LHCN-M2 (cell line): ENCODE measurements around the gene RNF138. TPM values are rescaled to one million over a fixed set of nuclear protein-coding genes. Genes with fewer than 3 reads are reported as not detected.
"Not testable (repeated sequence)": the region's sequence is repeated elsewhere in the genome, so short reads cannot be mapped to it uniquely, and the experiment has no call there.

Source experiments
- DNase-seq: peaks from one replicate; pipeline ENCODE4 v3.0.0-alpha.2; 2012; ENCODE audit warnings: low read depth
- polyA plus RNA-seq: library from polyadenylated mRNA; unstranded; fragments of >200 nt; gene quantifications from one replicate; pipeline ENCODE4 v1.2.1, GENCODE V29; 2012; ENCODE audit warnings: missing spikeins
- total RNA-seq: library from RNA; depleted of rRNA; stranded (reverse); fragments of >200 nt; gene quantifications from 2 replicates; pipeline ENCODE4 v1.2.3, GENCODE V29; 2014; rRNA removed

The RNF138 gene, protein sequence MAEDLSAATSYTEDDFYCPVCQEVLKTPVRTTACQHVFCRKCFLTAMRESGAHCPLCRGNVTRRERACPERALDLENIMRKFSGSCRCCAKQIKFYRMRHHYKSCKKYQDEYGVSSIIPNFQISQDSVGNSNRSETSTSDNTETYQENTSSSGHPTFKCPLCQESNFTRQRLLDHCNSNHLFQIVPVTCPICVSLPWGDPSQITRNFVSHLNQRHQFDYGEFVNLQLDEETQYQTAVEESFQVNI
- total RNA-seq = 26.2 and 52.5 TPM in 2 replicates
- 4.8 TPM for polyA plus RNA-seq

DNA sequence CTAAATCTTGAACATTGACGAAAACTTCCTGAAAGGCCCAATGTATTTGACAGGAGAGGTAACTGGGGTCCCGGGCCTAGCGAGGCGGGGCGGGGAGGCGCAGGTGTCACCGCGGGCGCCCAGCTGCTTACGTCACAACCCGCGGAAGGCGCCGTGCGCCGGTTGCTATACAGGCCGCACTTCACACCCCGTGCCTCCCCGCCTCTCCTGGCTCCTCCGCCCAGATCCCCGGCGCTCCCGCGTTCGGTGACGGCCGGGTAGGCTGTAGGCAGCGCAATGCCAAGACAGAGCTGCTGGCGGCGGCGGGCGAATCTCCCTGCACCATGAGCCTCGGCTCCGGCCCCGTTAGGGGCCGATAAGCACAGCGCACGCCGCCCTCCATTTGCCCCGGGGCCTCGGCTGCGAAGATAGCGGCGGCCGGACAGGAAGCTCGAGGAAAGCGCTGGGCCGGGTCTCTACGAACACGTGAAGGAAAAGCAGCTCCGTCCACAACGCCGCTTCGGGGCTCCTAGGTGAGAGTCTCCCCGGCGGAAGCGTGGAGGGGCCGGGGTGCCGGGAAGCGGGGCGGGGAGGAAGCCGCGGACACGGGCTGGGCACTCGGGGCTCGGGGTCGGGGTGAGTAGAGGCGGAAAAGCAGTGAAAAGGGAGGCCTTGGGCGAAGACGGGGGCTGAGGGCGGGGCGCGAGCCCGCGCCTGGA is at the start of gene RNF138:
Gene RNF138 (plus strand): TSS at position 151 of the 698 bp plus-strand sequence. CDS start 903 bp downstream, outside the sequence.
- peak; percentile 74 for DNase-seq

DNA sequence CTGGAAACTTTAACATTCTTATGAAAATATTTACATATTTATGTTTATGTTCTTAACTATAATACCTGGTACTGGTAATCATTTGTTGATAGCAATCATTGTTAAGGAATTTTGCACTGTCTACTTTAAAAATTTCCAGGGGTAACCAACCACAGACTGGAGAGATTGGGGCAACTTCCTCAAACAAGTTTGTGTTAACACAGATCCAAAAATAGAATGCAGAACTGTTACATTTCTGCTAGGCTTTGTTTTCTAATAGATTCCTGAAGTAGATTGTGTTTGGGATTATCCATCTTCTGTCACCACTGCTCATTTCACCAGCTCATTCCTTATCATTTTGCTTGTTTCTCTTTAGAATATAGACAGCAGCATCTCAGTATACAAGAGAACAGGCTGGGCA is 49.3 kb upstream of the RNF138 start:
- no peak for DNase-seq

DNA sequence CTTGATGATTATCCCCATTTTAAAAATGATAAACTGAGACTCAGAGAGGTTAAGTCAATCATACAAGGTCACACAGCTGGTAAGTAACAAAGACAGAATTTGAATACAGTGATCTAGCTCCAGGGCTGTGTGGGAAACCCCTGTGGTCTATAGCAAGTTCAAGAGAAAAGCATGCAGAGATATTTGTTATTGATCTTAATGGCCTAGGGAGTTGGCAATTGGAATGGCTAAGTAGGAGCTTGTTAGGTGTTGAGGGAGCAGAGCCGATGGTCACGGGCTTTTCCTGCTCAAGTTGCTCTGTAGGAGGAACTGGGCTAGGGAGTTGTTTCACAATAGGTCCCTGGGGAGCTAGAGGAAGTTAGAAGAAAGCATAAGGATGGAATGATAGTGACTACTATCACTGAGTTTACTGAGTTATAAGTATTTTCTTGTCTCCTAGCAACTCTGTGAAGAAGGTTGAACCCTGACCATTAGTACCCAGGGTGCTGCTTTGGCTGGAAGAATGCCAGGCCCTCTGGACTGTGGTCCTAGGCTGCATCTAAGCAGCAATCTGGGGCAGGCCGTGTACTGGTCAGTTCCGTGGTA is 43.1 kb upstream of the RNF138 start:
- peak; percentile 62 for DNase-seq

DNA sequence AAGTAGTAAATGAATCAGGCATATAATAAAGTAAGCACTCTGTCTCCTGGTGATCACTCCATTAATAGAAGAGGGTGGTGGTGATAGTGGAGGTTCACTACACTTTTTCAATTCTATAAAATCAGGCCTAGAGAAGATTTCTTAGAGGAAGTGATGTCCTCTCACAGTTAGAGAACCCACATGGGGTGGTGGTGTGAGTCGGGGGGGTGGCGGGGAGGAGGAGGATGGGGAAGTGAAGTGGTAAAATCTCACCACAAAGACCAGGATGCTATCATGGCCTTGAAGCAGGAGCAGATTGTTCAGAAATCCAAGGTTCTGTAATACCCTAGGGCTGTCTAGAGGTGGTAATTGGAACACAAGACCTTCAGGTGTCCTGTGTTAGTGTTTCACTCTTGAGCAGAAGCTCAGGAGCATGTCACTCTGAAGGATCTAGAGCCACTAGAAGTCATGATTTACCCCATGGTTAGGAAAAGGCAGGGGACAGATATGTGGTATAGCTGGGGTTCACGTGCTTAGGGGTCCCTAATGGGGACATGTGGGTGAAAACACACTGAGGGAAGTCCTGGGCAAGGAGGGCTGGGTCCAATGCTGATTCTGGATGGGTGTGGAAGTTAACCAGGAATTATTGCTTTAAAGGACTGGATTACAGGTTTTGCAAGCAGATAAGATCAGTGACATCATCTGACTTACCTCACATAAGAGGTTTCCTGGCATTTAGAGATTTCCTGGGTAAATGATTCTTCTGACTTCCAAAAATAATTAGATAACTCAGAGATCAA is 42.1 kb upstream of the RNF138 start:
- no peak for DNase-seq

DNA sequence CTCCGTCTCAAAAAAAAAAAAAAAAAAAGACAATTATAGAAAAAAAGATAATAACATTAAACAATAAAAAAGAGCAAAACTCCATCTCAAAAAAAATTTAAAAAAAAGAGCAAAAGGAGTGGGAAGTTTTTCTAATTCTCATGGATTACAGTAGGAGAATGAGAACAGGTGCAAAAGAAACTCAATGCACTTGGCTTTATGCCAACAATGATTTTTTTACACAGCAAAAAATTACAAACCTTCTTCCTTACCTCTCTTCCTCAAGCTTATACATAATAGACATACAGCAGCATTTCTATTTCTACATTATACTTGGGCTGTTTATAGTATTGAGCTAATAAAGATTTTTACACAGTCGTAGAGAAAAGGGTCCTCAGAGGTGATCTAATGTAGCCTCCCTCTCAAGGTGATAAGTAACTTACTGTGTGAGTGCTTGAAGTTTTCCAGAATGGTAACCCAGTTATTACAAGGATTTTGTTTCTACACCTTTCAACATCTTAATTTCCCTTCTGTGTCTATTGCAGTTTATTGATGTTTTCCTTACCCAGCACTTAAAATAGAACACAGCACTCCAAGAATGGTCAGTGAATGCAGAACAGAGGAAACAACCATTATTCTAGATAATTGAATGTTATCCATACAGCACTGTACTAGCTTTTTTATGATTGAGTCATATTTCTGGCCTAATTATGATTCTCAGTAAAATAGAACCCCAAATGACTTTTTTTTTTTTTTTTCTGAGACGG is 34.9 kb upstream of the RNF138 start:
- no peak for DNase-seq

DNA sequence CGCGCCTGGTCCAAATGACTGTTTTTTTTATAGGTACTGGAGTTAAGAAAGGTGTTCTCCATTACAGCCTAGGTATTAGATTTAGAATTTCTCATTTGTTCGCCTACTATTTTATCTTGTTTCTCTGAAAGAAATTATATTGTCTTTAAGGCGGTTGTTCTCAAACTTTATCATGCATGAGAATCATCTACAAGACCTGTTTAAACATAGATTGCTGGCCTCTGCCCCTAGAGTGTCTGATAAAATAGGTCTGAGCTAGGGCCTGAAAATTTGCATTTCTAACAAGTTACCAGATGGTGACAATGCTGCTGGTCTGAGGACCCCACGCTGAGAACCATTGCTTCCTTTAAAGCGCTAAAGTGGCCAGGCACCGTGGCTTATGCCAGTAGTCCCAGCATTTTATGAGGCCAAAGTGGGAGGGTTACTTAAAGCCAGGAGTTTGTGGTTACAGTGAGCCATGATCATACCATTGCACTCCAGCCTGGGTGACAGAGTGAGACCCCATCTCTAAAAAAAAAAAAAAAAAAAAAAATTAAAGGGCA is 34.0 kb upstream of the RNF138 start:
- no peak for DNase-seq

DNA sequence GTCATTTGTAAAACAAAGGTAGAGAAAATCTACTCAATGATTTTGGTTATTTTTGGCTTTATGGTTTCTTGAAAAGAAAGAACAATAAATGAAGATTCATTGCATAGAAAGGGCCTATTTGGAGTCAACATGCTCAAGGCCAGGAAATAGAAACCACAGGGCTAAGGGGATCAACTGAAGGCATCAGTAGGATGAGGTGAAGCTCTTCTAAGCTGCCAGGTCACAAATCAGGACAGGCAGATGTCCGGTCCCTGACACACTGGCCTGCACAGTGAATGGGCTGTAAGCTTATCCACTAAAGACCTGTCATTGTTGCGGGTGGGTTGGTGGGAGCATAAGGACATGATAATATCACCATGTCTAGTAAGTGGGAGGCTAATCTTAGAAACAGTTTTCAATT is 31.6 kb upstream of the RNF138 start:
- DNase-seq = no peak

DNA sequence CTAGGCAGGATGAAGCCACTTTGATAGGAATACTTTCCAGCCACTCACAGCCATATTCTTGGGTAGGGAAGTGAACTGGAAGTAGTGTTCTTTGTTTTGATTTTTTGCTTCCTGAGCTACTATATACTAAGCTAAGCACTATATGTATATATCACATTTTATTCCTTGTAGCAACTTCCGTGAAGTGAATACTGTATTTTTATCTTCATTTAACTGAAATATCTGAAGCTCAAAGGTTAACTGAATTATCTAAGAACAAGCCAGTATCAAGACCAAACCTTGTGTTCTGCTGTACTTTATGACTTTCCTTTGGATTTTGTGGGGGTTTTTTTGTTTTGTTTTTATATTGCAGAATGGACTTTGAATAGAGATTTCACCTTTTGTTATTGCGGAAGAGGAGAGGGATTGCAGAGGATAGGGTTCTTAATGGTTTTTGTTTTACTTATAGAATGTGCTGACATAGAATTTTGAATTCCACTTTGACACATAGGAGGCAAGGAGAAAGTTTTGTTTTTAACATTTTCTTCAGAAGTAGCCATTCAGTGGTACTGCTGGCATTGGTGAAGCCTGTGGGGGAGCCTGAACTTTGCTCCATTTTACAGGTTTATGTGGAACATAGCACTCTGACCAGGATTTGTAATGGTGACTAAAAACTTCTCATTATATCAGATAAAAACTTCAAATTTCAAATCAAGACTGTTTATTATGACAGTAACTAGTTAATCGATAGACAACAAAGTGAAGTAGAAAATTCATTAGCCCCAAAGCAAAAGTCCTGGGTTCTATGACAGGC is 24.1 kb upstream of the RNF138 start:
- no peak for DNase-seq

DNA sequence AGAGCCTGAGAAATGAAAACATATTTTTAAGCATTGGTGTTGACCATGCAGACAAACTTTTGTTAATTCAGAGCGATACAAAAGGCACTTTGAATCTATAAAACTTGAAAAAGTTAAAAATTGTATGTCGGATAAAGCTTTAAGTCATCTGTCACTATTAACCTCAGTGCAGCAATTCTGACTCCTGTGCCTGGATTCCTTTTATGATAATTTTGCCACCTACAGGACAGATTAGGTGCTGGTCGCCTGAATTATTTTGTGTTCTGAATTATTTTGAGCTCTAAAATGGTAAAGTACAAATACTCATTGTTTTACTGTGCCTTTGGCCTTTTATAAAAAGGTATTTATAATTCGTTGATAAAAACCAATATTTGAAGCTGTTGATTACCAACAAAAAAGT is 19.4 kb upstream of the RNF138 start:
- DNase-seq = no peak

DNA sequence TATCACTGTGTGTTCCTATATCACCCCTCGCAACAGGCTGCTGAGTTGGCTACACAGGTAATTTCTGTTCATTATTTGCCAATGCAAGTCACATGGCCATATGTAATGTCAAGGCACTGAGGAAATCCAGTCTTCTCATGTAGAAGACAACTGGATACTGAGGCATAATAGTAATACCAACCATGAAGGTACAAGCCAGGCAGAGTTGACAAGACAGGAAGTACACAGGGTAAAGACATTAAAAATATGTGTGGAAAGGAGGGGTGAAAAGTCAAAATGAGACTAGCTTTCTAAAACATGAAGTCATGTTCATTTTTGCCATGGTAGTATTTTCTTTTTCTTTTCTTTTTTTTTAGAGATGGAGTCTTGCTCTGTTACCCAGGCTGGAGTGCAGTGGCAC is 17.5 kb upstream of the RNF138 start:
- no peak for DNase-seq

DNA sequence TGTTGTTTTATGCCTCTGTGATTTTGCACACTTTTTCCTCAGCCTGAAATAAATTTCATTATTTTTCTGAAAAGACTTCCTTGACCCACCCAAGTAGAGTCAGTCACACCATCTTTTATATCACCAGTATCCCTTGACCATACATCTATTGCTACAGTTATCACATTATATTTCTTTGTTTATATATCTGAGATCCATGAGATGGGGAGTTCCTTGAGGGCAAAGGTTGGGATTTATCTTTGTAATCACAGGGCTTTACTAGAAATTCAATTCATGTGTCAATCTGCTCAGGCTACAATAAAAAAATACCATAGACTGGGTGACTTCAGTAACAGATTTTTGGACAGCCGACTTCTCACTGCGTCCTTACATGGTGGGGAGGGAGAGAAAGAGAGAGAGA is 12.8 kb upstream of the RNF138 start:
- no peak for DNase-seq

DNA sequence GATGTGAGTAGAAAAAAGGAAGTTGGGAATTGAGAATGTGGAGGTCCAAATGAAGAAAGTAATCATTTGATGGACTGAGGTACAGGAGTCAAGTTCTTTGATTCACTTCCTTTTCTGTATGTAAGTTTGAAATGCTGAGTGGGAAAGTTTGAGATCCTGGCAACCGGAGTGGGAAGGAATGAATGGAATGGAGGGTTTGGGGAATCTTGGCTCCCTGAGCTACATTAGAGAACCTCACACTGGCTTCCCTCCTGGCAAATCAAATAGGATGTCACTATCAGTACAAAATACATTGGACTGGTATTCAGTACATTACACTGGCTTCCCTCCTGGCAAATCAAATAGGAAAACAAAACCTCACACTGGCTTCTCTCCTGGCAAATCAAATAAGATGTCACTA is 9.8 kb upstream of the RNF138 start:
- no peak for DNase-seq

DNA sequence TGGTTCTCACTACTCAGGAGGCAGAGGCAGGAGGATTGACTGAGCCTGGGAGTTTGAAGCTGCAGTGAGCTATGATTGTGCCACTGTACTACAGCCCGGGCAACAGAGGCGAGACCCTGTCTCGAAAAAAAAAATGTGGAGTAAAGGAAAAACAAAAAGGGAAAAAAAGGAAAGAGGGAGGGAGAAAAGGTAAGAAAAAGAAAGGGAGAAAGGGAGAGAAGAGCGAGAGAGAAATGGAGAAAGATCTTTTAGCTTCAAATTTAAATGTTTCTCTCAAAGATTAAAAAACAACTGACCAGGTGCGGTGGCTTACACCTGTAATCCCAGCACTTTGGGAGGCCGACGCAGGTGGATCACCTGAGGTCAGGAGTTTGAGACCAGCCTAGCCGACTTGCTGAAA is 7.9 kb upstream of the RNF138 start:
- no peak for DNase-seq

DNA sequence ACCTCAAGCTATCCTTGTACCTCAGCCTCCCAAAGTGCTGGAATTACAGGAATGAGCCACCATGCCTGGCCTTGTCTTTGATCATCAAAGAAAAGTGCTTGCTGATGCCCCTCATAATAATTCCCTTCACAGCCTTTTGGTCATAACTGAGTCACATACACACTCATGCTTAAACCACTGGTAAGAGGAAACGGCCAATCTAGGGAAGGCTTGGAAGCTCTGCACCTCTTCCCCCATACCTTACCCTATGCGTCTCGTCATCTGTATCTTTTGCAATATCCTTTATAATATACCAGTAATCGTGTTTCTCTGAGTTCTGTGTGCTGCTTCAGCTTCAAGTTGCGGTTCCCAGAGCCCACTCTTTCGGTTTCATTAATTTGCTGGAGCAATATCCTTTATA is 4.8 kb upstream of the RNF138 start:
- peak; percentile 10 for DNase-seq

DNA sequence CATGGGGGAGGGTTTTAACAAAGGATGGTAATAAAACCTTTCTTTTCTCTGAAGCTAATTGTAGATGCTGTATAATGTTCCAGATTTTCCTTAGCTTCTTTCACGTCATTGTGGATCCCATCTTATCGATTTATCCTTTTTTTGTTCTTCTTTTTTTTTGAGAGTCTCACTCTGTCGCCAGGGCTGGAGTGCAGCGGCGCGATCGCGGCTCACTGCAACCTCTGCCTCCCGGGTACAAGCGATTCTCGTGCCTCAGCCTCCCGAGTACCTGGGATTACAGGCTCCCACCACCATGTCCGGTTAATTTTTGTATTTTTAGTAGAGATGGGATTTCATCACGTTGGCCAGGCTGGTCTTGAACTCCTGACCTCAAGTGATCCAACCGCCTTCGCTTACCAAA is 843 bp upstream of the RNF138 start:
- not testable (repeated sequence) for DNase-seq

DNA sequence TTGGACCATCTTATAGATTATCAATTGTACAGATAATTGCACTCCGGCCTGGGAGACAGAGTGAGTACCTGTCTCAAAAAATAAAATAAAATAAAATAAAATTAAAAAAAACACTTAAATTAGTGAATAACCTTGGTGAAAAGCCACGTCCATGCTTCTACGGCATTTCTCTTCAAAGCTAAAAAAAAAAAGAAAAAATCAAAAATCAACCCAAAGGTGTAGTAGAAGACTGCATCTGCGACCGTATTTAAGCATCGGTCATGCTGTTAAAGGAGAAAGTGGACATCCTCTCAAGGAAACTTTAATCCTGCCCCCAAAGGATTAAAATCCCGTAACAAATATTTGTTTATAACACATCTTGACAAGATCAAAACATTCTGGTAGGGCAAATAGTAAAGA is 350 bp upstream of the RNF138 start:
- no peak for DNase-seq

DNA sequence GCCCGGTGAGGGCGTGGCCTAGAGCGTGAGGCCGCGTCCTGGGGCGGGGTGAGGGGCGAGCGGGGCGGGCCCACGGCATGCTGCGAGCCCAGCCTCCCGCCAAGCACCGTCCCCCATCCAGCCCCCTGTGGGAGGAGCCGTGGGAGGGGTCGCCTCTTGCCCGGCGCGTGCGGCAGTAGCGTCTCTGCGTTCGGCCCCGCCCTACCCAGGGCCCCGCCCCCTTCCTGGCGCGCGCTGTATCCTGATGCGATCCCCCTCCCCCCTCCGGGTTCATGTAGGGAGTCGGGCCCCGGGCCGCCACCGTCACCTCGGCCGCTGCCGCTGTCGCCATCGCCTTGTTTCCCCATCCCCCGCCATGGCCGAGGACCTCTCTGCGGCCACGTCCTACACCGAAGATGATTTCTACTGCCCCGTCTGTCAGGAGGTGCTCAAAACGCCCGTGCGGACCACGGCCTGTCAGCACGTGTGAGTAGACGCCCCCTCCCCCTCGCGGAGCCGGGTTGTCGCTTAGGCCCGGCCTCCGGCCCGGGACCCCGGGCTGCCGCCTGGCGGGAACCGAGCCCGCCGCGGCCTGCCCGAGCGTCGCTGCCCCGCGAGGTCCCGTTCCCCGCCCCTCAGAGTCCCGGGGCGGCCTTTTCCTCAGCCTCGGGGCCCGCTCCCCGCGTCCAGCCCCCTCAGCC is 888 bp downstream of the RNF138 start:
- peak; percentile 95 for DNase-seq

DNA sequence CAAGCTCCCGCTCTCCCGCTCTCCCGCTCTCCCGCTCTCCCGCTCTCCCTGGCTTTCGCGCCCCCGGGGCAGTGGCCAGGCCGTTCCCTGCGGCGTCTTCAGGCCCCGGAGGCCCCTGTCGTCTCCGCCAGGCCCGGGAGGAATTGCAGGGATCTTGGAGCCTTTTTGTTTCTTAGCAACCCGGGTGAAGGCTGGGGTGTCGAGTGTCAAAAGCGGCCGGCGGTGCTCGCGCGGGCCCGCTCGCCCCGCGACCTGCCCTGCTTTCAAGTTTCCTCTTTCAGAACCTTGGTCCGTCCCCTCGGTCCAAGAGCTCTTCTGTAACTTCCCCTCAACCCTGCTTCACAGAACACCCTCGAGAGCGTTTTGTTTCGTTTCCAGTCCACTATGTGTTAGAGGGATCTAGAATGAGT is 1.4 kb downstream of the RNF138 start:
- peak; percentile 47 for DNase-seq

DNA sequence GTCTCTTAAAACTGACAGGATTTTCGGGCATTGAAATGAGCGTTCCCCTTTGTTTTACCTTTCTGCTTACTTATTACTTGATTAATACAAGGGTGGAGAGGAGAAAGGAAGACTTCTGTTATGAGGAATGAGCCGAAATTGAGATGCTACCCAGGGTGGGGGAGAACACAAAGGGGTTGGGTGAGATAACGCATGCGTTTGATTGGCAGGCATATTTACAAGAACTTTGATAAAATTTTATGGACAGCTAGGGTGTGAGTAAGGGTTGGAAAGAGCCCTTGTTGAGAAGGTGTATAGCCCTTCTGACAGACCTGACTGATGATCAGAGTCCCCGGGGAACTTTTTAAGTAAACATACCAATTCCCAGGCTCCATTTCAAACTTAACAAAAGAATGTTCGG is 1.8 kb downstream of the RNF138 start:
- peak; percentile 8 for DNase-seq
